Measurements from ENCODE around the gene LYPD6B.

LYPD6B gene

DNA sequence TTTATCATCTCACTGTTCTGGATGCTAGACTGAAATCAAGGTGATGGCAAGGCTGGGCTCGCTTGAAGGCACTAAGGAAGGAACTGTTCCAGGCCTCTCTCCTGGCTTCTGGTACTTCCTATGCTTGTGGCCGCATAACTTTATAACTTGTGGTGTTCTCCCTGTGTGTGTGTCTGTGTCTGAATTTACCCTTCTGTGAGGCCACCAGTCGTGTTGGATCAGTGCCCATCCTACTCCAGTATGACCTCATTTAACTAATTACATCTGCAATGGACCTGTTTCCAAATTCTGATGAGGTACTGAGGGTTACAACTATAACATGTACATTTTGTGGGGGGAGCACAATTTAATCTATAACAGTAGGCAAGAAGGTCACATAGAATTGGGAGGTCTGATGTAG is 41.6 kb downstream of the LYPD6B start:
- DNase-seq, result no peak

DNA sequence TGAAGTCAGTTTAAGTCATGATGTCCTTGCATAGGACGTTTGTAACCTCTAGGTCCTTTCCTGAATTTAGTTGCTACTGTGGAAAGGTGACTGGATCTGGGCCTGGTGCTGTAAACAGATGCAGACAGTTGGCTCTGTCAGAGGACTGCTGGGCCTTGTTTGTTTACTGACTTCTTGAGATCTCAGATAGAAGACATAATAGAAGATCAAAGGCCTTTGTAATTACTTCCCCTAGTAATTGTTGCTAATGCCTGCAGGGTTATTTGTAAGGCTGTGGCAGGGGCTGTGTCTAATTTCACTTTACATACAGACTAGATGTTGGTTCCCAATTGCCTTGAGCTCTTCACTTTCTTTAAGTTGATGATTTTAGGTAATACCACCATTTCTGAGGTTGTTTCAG is 42.5 kb downstream of the LYPD6B start:
- DNase-seq, result peak; percentile 64 to 67

DNA sequence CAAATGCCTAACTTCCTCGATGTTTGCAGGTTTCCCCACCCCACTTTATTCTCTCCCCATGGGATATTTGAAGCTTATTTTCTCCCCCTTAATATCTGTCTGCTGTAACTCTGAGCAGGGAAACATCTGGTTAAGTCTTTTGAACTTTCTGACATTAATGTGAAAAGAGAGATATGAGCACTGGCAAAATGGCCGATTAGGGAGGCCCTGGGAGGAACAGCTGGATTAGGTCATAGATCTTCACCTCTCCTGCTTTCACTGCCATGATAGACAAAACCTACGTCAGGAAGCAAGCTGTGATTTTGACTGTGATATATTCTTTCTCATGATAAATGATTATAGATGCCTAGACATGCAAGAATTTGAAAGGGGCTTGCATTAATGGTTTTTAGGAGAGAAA is 43.6 kb downstream of the LYPD6B start:
- no peak for DNase-seq

DNA sequence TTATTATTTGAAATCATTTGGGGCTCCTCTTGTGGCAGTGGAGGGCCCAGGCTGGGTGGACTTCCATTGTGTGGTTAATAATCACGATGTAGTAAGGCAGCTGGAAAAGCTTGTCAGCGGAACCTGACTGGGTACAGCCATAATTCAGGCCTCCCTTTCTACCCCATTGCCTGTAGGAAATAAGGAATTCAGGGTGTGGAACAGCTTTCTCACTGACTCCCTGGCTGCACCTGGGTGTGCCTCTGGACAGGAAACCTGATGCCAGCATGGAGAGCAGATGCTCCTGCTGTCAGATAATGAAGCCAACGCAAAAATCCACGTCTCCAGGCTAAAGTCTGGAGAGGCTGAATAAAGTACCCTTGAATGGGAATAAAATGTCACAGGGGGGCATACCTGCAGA is 44.2 kb downstream of the LYPD6B start:
- DNase-seq, result peak; percentile 29 to 70

DNA sequence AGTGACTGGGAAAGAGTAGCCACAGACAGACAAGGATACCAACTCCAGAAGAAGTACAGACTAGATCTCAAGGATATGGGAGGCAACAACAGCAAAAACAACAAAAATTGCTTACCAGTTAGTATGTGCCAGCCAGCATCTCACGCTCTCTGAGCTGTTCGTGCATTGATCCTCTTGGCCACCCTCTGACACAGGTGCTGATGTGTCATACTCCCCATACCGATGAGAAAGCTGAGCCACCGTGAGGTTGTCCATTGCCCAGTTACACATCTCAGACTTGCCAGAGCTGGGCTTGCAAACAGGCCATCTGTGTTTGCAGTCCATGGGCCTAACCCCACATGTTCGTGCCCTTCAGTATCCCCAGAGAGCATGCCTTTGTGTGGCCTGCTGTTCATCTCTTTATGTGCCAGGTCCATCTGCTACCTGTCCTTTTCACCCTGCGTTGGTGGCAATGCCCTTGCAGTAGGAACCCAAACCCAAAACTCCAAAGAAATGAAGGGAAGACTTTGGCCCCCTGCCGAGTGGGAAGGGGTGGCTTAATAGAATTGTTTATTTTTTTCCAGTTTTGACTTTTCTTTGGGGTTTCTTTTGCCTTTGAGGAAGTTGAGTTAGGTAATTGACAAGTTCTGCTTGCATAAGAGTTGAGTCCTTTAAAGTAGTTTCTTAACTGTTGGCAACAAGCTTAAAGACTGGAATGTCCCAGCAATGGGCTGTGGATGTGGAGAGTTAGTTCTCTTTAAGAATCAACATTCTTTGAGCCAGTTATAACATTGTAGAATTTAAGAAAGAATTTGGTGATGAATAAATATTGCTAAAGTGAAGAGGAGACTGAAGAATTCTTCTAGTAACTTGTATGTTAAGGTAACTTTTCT is 46.7 kb downstream of the LYPD6B start:
- no peak for DNase-seq

DNA sequence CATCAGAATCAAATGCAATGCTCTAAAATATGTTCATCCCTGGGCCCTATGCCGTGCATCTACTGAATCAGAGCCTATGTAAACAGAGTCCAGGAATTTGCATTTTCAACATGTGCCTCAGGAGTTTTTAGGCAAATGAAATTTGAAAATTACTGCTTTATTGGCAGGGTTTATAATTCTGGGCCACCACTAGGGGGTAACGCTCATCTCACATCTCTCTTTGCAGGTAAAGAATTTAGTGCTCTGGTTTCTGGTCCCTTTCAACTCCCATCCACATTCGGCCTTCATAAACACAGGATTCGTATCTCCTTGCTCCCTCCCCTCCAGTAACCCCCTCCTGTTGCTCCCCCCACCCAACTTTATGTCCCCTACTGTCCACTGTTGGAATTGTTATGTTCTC is 49.3 kb downstream of the LYPD6B start:
- peak; percentile 90 to 94 for DNase-seq

DNA sequence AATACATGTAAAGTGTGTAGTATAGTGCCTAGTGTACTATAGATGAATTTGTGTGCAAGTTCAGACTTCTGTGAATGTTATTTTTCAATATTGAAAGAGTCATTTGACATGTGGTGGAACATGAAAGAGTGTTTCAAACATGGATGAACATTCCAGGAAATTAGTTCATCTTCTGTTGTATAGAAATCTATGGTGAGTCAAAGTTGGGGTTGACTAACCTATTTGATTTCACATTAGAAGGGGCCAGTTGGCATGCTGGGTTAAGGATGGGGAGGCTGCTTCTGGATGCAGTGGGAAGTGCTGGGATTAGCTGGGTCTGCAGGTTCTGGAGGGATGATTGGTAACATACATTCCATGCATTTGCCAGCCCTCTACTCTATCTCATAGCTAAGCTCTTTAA is 50.6 kb downstream of the LYPD6B start:
- no peak for DNase-seq

DNA sequence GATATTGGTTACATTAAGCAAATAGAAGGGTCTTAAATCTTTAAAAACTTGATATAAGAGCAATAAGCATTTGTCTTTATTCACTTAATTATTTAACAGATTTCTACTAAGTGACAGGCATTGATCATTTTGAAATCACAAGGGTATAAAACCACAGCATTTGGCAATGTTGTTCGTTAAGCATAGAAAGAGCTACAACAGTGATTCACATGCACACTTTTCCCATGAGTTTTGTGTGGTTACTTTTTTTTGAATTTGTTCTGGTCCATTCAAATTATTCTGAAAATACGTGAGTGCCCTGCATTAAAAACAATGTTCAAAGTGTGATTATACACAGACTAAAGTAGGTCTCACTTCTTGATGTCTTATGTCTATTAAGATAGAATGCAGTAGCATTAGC is 52.2 kb downstream of the LYPD6B start:
- DNase-seq, result no peak

DNA sequence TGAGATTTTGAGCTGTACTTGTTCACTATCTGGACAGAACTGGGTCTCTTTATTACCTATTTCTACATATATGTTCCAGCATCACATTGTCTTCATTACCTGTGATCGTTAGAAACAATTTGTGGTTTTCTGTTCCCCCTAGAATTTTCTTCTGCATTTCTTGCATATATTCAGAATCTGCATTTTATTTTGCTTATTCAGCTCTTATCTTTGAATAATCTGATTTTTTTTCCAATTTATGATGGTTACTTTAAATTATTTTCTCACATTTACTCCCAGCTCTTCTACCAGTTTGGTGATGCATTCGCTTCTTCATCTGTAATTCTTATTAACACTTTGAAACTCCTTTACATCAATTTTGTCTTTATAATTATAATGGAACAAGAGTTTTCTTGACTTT is 55.1 kb downstream of the LYPD6B start:
- no peak for DNase-seq

DNA sequence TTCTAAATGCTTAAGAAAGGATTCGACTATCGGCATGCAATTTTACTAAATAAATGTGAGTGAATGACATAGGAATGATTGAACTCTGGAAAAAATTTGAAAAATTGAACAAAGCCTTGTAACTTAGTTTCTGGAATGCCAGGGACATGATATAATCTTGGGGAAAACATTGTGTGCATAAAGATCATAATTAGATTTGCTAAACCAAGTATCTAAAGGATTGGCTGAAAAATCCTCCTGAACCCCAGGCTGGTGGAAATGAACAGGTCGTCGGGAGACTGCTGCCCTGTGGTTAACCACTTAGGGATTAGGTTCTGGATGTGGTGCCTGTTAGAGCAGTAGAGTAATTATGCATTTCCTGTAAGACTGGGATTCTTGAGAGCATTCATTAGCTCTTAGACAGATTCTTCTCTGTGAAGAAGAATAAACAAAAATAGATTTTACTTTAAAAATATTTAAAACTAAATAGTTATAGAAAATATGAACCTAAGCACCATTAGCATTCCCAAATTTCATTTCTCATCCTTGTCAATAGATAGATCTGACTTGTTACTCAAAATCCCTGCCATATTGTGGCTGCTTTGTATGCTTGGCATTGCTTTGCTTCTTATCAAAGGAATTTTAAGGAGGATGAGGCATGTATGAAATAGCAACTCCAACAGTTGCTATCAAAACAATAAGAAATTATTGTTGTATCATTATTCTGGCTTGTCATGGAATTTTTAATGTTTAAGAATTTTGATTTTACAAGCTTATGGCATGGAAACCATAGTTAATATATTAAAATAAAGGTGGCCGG is 55.9 kb downstream of the LYPD6B start:
- DNase-seq, result no peak

DNA sequence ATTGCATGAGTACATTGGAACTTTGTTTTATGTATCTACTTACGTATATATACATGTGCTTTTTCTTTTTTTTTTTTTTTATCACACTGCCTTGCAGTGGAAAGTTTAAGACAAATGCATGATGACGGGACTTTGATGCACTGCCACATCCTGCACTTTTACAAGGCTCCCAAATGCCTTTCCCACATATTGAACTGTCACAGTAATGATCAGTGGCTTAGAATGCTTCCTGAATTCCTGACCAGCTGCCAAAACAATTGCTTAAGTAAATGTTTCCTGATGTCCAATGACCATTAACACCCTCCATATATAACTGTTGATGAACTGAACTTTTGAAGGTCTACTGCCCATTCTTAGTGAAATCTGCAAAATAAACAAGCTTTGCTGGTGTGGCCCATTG is 60.2 kb downstream of the LYPD6B start:
- no peak for DNase-seq

DNA sequence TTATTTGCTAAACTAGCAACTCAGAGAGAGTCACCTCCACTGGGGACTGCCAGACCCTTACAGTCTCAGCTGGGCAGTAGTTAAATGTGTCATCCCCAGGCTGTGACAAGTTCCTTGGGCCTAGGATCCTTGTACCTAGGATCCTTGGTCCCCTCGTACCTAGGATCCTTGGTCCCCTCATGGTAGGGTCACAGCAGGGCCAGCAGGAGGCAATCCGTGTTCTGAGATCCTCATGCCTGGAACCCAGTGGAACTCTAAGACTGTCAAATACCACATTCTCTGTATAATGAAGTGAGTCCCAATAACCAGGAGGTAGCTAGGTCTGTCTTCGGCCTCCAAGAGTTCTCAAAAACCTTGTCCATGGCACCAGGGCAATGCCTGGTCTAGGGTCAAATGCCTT is 60.8 kb downstream of the LYPD6B start:
- DNase-seq, result no peak

DNA sequence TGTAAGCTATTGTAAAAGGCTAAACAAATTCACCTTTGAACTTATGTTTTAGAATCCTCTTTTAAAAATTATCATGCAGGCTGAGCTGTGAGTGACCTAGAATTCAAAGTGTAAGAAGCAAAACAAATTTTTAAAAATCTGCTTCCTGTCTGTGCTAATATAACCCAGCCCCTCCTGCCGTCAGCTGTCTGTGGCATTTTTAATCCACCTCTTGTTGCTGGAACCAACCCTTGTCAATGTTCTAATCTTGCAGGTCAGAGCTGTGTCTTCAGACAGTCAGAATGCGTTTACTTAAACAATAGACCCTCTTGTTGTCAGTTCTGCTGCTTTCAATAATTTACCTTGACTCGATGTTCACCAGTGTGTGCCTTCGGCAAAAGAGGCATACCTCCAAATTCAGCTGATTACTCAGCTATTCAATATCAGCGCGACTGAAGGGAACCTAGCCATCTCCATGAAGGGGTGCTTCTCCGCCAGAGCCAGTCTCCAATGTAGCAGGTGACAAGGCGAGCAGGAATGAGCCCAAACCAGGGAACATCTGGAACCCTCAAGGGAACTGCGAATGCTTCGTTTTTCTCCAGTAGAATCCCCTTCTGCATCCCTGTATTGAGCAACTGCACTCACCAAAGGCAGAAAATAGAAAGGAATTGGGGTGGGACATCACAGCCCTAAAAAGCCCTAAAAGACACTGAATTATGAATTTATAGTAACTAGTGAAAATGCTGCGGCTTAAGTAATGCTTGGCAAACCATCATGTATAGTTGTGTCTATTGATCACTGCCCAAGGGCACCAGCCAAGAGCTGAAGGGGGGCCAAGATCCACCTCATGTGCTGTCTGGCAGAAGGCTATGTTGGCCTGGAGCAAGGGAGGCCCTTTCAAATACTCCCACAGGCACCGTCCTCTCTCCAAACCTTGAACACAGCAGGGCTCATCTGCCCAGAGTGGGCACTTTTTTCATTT is 62.5 kb downstream of the LYPD6B start:
- no peak for DNase-seq

DNA sequence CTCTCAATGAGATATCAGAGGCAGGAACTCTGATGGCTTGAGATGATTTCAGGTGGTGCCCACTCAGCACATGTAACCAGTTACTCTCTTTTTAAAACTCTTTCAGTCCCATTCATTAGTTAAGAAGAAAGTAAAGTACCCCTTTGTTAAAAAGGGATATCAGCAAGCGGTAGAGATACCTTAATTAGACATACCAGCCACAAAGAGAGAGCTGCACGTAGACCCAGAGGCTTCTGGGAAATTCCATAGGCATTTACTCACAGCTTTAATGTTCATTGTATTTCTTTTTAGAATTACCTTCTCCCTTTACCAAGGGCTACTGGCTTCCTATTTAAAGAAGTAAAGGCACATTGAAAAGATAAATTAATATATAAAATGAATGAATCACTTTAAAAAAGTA is 63.3 kb downstream of the LYPD6B start:
- DNase-seq, result no peak

DNA sequence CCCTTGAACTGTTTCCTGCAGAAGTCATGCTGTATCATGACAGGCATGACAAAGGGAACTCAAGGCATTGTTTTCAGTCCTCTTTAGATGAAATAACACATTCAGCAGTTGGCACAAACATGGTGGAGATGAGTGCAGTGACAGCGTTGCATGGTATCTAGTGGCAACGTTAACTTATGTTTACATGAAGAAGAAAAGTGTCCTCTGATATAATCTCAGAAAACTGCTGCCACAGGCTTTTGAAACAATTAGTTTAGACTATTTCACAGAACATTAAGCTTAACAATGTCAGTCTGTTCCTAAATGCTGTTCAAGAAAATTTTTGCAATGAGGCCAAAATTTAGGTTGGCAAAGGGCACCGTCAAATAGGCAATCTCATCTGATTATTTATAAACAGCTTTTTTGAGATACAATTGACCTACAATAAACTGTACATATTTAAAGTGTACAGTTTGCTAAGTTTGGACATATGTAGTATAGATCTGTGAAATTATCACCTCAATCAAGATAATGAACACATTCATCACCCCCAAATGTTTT is 64.7 kb downstream of the LYPD6B start:
- DNase-seq, result no peak

DNA sequence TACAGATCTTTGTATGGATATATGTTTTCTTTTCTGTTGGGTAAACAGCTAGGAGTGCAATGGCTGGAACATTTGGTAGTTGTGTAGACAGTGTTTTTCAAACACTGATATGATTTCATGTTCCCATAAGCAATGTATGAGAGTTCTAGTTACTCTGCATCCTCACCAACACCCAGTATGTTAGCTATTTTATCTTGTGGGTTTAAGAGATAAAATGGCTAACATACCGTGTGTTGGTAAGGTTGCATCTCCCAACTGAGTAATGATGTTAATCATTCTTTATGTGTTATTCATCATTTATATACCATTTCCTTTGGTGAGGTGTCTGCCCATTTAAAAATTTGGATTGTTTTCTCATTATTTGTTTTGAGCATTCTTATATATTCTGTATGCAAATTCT is 65.7 kb downstream of the LYPD6B start:
- DNase-seq, result no peak

DNA sequence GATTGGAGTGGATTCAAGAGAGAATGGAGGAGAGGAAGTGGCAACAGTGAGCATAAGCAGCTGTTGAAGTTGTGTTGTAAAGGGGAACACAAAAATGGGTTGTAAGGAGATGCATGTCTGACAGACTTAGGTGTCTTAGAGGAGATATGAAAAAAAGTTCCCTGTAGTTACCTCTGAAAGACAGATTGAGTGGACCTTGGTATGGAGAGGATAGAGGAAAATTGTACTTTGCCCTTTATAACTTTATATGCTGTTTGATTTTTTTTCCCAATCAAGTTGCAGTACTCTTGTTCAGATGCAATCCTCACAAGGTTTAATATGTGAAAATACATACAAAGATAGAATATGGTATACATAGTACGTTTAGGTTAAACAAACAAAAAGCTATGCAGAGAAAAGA is 73.6 kb downstream of the LYPD6B start:
- DNase-seq, result no peak

DNA sequence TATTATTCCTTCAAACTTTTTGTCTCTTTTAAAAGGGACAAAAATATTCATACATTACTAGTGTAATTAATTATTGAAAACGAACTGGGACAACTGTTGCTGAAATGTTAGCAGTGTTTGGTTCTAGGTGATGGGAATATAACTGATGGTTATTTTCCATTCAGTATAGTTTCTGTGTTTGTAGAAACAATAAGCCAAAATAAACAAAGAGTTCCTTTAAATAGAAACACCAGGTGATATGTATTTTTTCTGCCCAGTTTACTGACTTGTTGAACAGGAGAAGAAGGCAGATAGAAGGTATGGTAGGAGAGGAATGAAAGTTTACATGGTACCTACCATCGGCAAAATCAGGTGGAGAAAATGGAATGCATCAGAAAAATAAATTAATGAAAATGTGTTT is 74.2 kb downstream of the LYPD6B start:
- no peak for DNase-seq

DNA sequence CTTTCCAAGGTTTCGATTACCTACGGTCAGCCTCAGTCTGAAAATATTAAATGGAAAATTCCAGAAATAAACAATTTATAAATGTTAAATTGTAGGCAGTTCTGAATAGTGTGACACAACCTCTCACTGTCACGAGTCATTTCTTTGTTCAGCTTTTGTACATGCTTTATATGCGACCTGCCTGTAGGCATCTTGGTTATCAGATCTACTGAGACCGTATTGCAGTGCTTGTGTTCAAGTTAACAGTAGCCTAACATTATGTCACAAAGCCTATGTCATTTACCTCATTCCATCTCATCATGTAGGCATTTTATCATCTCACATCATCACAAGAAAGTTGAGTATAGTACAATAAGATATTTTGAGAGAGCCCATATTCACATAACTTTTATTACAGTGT is 77.3 kb downstream of the LYPD6B start:
- no peak for DNase-seq

DNA sequence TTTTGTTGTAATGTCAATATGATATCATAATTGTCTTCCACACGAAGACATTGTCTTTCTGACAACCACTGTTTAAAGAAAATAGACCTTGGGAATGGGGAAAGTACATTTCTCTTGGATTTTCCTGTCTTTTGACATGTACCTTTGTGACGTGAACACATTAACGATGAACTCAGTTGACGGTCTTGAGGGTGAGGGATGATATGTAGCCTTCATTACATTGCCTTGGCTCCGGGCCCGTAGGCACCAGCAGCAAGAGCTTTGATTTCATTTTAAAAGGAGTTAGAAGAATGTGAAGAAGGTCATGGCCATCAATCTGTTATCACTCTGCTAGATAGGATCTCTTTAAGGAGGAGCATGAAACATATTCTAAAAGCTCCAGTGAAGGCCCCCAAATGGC is 80.9 kb downstream of the LYPD6B start:
- DNase-seq, result no peak

DNA sequence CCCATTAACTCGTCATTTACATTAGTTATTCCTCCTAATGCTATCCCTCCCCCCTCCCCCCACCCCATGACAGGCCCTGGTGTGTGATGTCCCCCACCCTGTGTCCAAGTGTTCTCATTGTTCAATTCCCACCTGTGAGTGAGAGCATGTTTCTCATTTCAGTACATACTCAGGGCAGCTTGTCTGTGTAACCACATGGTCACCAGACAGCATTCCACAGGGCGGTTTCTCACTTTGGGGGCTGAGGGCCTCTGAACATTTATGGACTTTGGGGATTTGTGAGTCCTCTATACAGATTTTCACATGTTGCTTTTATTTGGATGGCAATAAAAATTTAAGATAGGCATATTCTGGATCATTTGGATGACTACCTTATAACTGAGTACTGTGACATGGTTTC is 84.0 kb downstream of the LYPD6B start:
- DNase-seq, result no peak

DNA sequence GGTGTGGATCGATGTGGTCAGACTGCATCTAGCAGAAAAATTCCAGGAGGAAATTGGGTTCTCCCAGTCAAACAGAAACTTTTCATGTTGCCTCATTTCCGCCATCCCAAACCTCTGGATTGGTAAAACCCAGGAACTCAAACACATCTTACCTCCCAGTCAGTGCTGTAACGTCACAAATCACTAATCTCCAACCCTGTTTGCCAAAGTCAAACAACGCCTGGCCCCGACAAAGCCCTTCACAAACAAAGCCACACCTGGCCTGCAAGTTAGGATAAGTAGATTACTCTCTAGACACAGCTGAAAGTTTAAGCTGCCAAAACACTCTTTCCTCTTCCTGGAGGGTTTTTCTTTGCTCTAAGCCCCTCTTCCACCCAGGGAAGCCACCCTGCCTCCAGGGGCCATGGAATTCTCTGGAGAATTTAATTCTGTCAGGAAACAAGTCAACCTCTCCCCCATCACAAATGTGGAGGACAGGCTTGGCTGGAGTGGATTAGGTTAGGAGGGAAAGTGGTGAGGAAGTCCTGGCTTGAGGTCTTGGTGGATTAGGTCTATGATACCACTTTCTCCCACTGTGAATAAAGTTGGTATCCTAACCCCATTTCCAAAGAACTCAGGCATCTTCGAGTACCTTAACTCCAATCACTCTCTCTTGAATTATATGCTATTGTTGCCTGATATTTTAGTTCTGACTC is 86.7 kb downstream of the LYPD6B start:
- DNase-seq, result peak in 1 of 2 experiments; percentile 1
